Stimulated activated CD4-positive, alpha-beta T cell treated with anti-CD3 and anti-CD28 coated beads, TNF-alpha, amount 100 ng/mL, for 24 hours (primary cell): ENCODE data around the gene PPA1.
"Not testable (repeated sequence)": the region's sequence is repeated elsewhere in the genome, so short reads cannot be mapped to it uniquely, and the experiment has no call there.

Experiments used
- DNase-seq, 3 experiments: peaks; one replicate each; pipeline ENCODE4 v3.0.0-alpha.2; 2020; ENCODE audit warnings: low read depth in 3 of 3

Gene PPA1

DNA sequence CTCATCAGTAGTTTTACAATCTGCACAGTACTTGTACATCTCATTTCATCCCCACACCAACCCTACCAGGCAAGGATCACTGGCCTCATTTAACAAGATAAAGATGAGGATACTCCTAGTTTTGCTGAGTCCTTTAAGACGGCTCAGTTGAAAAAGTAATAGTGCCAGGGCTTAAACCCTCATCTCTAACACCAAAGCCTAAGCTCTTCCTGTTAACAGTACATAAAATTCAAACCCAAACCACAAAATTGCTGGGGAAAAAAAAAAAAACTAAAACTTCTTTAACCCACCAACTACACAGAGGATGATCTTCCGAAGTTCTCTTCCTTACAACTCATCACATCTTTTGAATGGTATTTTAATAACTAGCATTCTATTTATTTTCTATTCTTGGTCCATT, 64.2 kb downstream of the PPA1 start:
- no peak for DNase-seq

DNA sequence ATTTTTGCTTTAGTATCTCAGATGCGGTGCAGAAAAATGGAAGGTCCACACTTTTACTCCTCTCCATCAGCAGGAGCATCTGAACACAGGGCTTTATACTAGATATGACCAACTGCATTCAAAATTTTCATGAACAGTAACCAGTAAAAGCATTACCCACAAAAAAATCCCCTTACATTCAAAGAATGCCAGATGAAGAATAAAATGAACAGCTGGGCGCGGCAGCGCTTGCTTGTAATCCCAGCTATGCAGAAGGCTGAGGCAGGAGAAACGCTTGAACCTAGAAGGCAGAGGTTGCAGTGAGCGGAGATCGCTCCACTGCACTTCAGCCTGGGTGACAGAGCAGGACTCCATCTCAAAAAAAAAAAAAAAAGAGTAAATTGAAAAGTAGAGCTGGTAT, 66.0 kb downstream of the PPA1 start:
- peak in 1 of 3 experiments; percentile 13 for DNase-seq

DNA sequence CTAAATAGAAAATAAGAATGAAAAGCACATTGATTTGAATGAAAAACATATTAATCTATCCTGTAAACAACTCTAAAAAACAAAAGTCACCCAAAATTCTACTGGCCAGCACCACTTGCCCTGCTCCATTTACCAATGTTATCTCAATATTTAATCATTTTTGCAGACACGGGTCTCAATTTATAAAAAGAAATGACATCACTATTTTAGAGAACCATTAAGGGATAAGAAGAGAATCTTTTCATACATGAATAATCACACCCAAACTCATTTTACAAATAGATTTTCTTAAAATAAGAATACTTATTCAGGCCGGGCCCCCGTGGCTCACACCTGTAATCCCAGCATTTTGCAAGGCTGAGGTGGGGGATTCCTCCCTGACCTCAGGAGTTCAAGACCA, 66.8 kb downstream of the PPA1 start:
- DNase-seq = no peak

DNA sequence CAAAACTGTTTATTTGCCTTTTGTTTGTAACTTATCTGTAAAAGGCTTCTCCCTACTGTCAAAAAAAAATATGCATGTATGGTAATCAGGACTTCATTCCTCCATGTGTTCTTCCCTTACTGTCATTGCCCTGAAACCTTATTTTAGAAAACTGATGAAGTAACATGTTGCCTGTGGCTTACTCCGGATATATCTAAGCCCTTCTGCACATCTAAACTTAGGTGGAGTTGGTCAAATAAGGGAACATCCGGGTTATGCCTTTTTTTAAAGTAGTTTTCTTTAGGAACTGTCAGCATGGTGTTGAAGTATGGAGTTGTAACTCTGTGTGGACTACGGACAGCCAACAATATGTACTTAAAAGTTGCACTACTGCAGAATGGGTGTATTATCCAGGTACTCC, 69.1 kb downstream of the PPA1 start:
- DNase-seq = no peak

DNA sequence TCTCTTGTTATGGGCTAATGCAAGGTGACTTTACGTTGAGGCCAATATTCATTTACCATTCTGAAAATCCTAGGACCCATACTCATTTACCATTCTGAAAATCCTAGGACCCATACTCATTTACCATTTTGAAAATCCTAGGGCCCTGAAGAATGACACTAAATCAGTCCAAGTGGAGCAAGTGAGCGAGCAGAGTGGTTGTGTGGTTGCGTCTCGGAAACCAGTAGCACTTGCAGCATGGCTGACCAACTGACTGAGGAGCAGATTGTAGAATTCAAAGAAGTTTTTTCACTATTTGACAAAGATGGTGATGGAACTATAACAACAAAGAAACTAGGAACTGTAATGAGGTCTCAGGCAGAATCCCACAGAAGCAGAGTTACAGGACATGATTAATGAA, 69.8 kb downstream of the PPA1 start:
- DNase-seq = no peak

DNA sequence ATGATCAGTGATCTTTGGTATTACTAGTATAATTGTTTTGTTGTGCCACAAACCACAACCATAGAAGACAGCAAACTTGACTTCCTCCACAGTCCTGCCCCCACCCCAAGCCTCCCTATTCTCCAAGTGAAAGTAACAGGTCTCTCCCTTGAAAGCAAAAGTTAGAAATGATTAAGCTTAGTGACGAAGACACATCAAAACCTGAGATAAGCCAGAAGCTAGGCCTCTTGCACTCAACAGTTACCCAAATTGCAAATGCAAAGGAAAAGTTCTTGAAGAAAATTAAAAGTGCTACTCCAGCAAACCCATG, 70.4 kb downstream of the PPA1 start:
- peak in 1 of 3 experiments; percentile 69 for DNase-seq

DNA sequence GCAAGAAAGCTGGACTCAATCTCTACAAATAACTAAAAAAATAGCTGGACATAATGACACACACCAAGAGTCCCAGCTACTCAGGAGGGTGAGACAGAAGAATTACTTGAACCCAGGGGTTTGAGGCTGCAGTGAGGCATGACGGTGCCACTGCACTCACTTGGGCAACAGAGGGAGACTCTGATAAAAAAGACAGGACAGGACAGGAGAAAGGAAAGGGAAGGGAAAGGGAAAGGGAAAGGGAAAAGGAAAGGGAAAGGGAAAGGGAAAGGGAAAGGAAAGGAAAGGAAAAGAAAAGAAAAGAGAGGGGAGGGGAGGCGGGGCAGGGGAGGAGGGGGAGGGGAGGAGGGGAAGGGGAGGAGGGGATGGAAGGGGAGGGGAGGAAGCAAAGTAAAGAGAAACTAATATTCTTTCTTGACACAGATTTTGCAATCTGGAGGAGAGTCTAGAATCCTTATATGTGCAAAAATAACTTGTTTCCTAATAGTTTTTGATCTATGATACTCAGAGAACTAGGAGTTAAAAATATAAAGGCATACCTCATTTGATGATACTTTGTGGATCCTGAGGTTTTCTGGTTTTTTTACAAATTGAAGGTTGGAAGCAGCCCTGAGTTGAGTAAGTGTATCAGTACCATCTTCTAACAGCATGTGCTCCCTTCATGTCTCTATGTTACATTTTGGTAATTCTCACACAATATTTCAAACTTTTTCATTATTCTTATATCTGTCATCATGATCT, 70.9 kb downstream of the PPA1 start:
- DNase-seq = no peak

DNA sequence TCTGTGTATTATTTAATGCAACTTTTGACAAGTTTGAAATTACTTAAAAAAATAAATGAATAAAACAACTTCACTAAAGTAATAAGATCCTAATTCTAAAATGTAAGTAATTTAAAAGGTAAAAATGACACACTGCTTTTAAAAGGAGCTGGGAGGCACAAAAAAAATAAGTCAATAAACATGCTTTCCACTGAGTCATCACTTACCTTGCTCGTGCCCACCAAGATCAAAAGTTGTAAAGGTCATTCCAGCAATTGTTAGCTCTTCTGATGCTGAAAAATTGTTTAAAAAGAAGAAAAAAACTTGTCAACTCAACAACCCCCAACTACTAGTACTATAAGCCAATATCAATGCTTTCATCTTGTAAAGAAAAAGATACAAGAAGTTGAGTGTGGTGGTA, 72.4 kb downstream of the PPA1 start:
- no peak for DNase-seq

DNA sequence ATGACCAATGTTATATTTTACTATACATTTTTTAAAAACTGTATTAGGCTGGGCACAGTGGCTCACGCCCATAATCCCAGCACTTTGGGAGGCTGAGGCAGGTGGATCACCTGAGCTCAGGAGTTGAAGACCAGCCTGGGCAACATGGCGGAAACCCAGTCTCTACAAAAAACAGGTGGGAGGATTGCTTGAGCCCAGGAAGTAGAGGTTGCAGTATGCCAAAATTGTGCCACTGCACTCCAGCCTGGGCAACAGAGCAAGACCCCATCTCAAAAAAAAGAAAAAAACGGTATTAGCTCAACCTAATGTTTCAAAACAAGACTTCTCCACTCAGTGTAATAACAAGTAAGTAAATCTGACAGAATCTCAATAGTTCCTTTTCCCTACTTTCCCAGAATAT, 73.9 kb downstream of the PPA1 start:
- DNase-seq = not testable (repeated sequence)

DNA sequence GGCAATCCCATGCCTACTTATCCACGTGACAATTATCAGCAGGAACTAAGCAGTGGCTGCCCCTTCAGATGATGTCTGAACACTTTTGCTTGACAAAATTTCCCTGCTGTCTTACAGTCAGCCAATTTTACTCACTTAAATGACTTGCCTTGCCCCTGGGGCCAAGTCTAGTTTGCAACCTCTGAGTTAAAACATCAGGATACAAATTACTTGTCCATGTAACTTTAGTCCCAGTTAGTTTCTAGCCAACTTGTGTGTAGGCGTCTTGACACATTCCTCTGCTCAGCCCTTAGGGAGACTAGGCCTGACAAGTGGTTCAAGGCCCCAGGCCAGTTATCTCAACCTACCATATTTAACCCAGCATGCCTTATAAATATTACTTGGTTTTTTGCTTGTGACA, 75.1 kb downstream of the PPA1 start:
- no peak for DNase-seq

DNA sequence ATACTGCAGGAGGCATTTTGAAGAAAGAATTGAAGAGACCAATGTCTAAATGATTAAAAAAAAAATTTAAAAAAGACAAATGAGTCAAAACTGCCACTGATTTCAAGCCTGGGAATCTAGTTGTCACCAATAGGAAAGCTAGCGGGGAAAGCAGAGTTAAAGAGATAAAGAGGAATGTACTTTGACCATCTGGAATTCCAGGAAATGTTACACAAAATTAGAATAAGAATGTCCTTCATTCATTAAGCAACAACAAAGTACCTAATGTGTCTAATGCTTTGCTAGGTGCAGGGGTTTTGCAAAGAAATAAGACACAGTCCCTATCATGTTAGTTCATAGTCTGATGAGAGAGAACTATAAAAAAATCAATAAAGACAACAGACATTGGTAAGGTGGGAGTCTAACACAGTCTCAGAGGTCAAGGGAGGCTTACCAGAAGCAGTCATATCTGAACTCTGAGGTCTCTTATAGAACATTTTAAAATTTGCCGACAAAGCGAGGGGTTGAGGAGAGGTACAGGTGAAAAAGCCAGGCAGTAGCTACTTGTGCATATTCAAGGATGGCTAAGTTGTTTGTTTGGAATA, 77.9 kb downstream of the PPA1 start:
- DNase-seq = no peak
